ENCODE measurements around the gene VAMP3. TPM values are rescaled to one million over a fixed set of nuclear protein-coding genes. Genes with fewer than 3 reads are reported as not detected.

VAMP3 gene
- total RNA-seq, 1 donor from 2014 or later = 75.9 TPM

- TF ChIP-seq CTCF (IDR thresholded peaks at IDR 0.05; ENCODE audit: borderline replicate concordance) = no peak
- no peak for DNase-seq
- H3K9me3 ChIP-seq (replicated peaks) = no peaks in the 10 kb centered on the region
- no peaks in the 10 kb centered on the region for H3K27me3 ChIP-seq (ENCODE audit: low read depth)
- H3K4me1 ChIP-seq = no peaks in the 10 kb centered on the region
- intact Hi-C loops (cut with micrococcal nuclease) = no loop called here
- no peak overlapping the region for H3K4me3 ChIP-seq
- H3K27ac ChIP-seq (replicated peaks) = no peak overlapping the region
- peaks cover 30% of the 10 kb centered on the region for H3K36me3 ChIP-seq
These were observed 25.3 kb upstream of the VAMP3 start for GRCh38 chr1:7745783-7746182.

GRCh38 chr1:7747605-7748004, 23.5 kb upstream of the VAMP3 start:
- Histone ChIP-seq H3K36me3 (peaks cover 30% of the 10 kb centered on the region), H3K27ac (replicated peaks) (no peak overlapping the region), H3K27me3 (ENCODE audit: low read depth) (no peaks in the 10 kb centered on the region), H3K9me3 (replicated peaks) (no peaks in the 10 kb centered on the region), H3K4me1 (peaks cover 3% of the 10 kb centered on the region), H3K4me3 (no peak overlapping the region)
- no peak for TF ChIP-seq CTCF (IDR thresholded peaks at IDR 0.05; ENCODE audit: borderline replicate concordance)
- no peak for DNase-seq
- intact Hi-C loops (cut with micrococcal nuclease) = no loop called here

- Histone ChIP-seq H3K27ac (replicated peaks) (no peak overlapping the region), H3K27me3 (ENCODE audit: low read depth) (no peaks in the 10 kb centered on the region), H3K4me3 (no peak overlapping the region), H3K36me3 (peaks cover 30% of the 10 kb centered on the region), H3K4me1 (peaks cover 9% of the 10 kb centered on the region), H3K9me3 (replicated peaks) (no peaks in the 10 kb centered on the region)
- no peak for DNase-seq
- intact Hi-C loops (cut with micrococcal nuclease) = no loop called here
- TF ChIP-seq CTCF (IDR thresholded peaks at IDR 0.05; ENCODE audit: borderline replicate concordance) = no peak
These were observed 22.0 kb upstream of the VAMP3 start for GRCh38 chr1:7749126-7749525.

DNA sequence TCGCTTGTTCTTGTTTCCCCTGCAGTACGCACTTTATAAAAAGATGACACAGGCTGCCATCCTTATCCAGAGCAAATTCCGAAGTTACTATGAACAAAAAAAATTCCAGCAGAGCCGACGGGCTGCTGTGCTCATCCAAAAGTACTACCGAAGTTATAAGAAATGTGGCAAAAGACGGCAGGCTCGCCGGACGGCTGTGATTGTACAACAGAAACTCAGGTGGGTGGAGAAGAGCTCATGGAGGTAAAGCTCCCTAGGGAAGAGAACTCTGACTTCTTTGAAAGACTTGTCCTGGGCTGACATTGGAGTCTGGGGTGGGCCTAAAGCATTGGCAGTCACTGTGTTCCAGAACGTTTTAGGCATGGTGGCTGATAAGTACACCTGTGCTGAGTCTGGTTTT, 19.9 kb upstream of the VAMP3 start:
- Histone ChIP-seq H3K9me3 (replicated peaks) (no peaks in the 10 kb centered on the region), H3K4me3 (no peak overlapping the region), H3K27ac (replicated peaks) (no peak overlapping the region), H3K27me3 (ENCODE audit: low read depth) (no peaks in the 10 kb centered on the region), H3K4me1 (peaks cover 9% of the 10 kb centered on the region), H3K36me3 (peaks cover 17% of the 10 kb centered on the region)
- no peak for TF ChIP-seq CTCF (IDR thresholded peaks at IDR 0.05; ENCODE audit: borderline replicate concordance)
- DNase-seq = no peak
- intact Hi-C loops (cut with micrococcal nuclease) = no loop called here

DNA sequence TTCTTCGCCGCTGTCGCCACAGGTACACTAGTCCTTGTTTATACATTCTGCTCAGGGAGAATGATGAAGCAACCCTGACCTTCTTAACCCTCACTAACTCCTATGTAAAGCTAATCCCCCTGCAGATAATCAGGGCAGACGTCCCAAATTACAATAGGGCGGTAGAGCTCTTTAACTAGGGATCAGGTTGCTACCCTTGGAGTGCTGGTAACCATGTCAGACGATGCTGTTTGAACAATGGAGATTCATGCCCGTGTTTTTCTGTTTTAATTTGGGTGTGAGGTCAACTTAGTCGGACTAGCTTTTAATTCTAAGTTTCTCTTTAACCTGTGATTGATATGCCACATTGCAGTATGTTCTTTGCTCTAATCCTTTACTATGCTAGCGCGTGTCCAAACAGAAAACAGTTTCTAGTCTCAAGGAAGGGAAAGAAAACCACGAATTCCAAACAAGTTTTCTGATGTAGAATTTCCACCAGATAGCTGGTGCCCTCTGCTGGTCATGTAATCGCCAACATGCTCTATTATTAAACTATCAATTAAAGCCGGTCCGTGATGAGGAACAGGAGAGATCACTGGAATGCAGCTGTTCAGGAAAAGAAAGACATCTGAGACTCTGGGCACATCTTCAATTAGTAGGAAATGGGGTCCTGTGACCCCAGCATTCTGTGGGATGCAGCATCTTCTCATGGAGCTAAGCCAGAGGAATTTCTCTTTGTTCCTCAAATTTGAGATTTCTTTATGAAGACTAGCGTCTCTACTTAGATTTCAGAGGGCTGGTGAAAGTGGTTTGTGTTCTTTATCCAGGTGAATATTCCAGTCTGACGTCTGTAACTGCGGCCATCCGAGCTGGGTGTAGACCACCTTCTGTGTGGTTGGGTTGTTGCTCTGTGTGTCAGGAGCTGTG, 18.3 kb upstream of the VAMP3 start:
- Histone ChIP-seq H3K4me3 (peak overlapping the region; percentile 32), H3K9me3 (replicated peaks) (no peaks in the 10 kb centered on the region), H3K27ac (replicated peaks) (no peak overlapping the region), H3K4me1 (peaks cover 9% of the 10 kb centered on the region), H3K27me3 (ENCODE audit: low read depth) (no peaks in the 10 kb centered on the region), H3K36me3 (peaks cover 11% of the 10 kb centered on the region)
- peak; percentile 37 for DNase-seq
- peak; percentile 86 for TF ChIP-seq CTCF (IDR thresholded peaks at IDR 0.05; ENCODE audit: borderline replicate concordance)
- intact Hi-C loops (cut with micrococcal nuclease) = loop anchor here (2.0 kb wide), 1 partner anchor 86 kb away; no protein-coding TSS in a partner anchor

Data from left ventricle myocardium inferior (tissue), 1 donor.